Stimulated activated CD4-positive, alpha-beta T cell treated with anti-CD3 and anti-CD28 coated beads, Interleukin-15, amount 100 ng/mL, for 1 hour (primary cell): ENCODE data around the gene UTF1.

Experiments used
- DNase-seq, 2 donors: peaks; one replicate each; pipeline ENCODE4 v3.0.0-alpha.2; 2020; ENCODE audit warnings: low read depth in 1 of 2, low spot score in 1 of 2

The UTF1 gene

DNA sequence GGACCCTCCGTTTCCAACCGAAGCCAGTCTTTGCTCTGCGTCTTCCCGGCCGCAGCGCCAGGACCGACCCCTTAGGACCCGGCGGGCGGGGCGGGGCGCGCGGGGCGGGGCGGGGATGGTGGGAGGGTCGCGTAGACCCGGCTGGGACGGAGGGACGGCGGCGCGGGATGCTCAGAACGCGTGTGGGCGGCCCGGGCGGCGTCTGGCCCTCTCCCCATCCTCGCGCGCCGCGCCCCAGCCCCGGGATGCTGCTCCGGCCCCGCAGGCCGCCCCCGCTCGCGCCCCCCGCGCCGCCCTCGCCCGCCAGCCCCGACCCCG lies at the start of gene UTF1:
TSS of gene UTF1 (plus strand) at position 174 of the 318 bp plus-strand sequence. CDS start at position 246, 72 bp downstream.
- DNase-seq: no peak

GRCh38 chr10:133180965-133181639 lies 48.9 kb upstream of the UTF1 start:
- no peak for DNase-seq

GRCh38 chr10:133182190-133182589 lies 47.8 kb upstream of the UTF1 start:
- no peak for DNase-seq

DNA sequence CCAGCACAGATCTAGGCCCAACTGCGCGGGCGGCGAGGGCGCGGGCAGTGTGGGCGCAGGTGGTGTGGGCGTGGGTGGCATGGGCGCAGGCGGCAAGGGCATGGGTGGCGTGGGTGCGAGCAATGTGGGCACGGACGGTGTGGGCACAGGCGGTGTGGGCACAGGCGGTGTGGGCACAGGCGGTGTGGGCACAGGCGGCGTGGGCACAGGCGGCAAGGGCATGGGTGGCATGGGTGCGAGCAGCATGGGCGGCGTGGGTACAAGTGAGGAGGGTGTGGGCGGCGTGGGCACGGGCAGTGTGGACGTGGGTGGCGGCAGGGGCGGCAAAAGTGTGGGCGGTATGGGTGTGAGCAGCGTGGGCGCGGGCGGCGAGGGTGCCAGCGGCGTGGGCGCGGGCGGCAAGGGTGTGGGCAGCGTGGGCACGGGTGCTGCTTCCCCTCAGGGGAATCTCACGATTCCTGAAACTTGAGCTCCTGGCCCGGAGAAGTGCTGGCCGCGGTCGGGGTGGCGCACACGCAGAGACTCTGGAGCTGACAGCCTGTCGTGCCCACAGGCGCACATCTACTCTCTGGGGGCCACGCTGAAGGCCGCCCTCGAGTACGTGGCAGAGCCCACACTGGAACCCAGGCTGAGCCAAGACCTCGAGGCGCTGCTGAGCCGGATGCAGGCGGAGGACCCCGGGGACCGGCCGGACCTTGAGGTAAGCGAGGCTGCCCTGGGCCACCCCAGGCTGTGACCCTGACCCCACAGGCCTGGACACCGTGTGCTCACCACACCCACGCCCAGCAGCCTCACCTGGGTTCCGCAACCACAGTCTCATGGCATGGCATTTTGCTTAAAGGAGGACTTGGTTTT lies 47.0 kb upstream of the UTF1 start:
- DNase-seq: no peak

GRCh38 chr10:133183646-133184378 lies 46.2 kb upstream of the UTF1 start:
- no peak for DNase-seq

GRCh38 chr10:133184591-133185244 lies 45.3 kb upstream of the UTF1 start:
- no peak for DNase-seq

- DNase-seq: no peak
Observed at GRCh38 chr10:133185421-133185820, 44.6 kb upstream of the UTF1 start.

GRCh38 chr10:133185916-133186315 lies 44.1 kb upstream of the UTF1 start:
- DNase-seq: no peak

- no peak for DNase-seq
Observed at GRCh38 chr10:133186416-133187090, 43.5 kb upstream of the UTF1 start.

DNA sequence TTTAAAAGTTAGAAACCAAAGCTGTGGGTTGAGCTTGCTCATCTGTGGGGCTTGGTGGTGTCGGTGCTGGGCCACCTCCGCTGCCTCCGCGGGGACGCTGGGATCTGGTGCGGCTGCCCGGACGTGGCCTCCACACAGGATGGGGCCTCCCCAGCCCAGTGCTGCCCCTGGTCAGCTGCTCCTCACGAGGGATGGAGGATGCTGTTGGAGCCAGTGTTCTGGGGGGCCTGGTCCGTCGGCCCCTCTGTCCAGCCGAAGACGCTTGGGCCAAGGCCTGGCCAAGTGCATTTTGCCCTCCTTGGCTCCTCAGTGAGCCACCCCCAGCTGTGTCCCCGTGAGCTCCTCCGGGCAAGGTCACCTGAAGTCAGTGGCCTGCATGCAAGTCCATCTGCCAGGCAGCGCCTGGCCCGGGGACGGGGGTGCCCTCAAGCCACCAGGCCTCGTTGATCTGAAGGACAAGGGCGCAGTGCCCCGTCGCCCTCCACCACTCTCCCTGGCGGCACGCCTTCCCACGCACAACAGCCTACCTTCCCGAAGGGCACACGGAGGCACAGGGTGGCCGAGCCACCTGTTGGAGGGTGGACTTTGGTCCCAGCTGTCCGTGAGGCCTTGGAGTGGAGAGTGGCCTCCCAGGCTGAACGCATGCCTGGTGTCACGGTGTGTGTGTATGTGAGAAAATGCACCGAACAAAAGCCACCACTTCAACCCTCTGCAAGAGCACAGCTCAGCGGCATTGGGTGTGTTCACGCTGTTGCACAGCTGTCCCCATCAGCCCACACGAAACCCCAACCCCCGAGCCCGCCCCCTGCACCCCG lies 42.7 kb upstream of the UTF1 start:
- DNase-seq: no peak

- no peak for DNase-seq
Observed at GRCh38 chr10:133187906-133188681, 41.9 kb upstream of the UTF1 start.

DNA sequence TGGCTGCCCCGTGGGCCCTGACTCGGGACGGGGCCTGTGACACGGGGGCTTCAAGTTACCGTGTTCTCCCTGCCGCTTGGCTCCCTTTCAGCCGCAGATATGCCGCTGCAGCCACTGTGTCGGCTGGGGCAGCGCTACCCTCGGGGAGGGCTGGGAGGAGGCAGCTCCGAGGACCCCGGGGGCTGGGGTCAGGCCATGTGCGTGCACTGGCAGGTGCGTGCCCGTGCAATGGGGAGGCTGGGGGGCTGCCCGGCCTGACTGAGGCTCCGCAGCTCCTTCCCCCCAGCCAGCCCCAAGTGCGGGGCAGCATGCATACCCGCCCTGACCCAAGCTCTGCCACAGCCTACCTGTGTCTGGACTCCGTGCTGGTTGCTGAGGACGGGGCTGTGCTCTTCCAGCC lies 40.8 kb upstream of the UTF1 start:
- DNase-seq: no peak

GRCh38 chr10:133189726-133190125 lies 40.3 kb upstream of the UTF1 start:
- DNase-seq: no peak

DNA sequence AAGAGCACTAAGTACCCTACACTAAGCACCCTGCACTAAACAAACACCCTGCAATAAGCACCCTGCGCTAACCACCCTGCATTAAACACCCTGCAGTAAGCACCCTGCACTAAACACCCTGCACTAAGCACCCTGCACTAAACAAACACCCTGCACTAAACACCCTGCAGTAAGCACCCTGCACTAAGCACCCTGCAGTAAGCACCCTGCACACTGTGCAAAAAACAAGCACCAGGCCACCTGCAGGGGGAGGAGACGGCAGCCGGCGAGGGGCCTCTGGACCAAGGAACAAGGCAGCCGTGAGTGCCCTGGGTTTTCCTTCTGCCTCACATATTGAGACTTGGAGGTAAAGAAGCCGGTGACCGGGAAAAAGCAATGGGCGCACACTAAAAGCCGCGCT lies 39.8 kb upstream of the UTF1 start:
- DNase-seq: no peak

GRCh38 chr10:133191651-133192050 lies 38.4 kb upstream of the UTF1 start:
- no peak for DNase-seq

DNA sequence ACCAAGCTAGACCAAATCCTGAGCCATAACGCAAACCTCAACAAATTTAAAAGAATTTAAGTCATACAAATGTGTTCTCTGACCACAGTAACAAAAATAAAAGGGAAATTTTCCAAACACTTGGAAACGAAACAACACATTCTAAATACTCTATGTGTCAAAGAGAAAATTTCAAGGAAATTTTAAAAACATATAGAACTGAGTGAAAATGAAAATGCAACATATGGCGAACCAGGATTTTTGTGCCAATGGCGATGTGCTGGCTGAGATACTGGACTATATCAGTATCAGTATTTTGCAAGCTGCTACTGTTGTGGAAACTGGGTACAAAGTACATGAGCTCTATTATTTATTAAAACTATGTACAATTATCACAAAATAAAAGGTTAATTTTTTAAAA lies 35.9 kb upstream of the UTF1 start:
- DNase-seq: no peak

GRCh38 chr10:133195096-133195495 lies 34.9 kb upstream of the UTF1 start:
- no peak for DNase-seq

- no peak for DNase-seq
Observed at GRCh38 chr10:133195611-133196010, 34.4 kb upstream of the UTF1 start.

- no peak for DNase-seq
Observed at GRCh38 chr10:133196221-133196915, 33.6 kb upstream of the UTF1 start.
